ENCODE results near the gene RNF114. TPM values are rescaled to one million over a fixed set of nuclear protein-coding genes. Genes with fewer than 3 reads are reported as not detected.
"Not testable (repeated sequence)": the region's sequence is repeated elsewhere in the genome, so short reads cannot be mapped to it uniquely, and the experiment has no call there.

Gene RNF114
- total and polyA plus RNA-seq, 2 donors (not counting 1 experiment from before 2014, with no cell fraction given) = 65.2 to 70.2 TPM

GRCh38 chr20:49956689-49957088 lies 20.5 kb downstream of the RNF114 start:
- DNase-seq (ENCODE audit: low read depth in 2 of 2) = no peak
- Histone ChIP-seq H3K79me2 (ENCODE audit: control insufficient read depth, insufficient read depth, low read length) (peaks cover 5% of the 10 kb centered on the region), H3K4me1 (ENCODE audit: control insufficient read depth, extremely low read depth, insufficient read depth, low read length) (peaks cover 6% of the 10 kb centered on the region), H2AFZ (ENCODE audit: low read length) (no peak overlapping the region), H3K9me3 (ENCODE audit: control insufficient read depth, insufficient read depth, low read depth, low read length) (no peaks in the 10 kb centered on the region), H3K36me3 (ENCODE audit: control insufficient read depth, insufficient read depth, low read length) (peaks cover 18% of the 10 kb centered on the region), H3K4me3 (replicated peaks in 1 of 4; ENCODE audit: control extremely low read depth in 1 of 4, insufficient read depth in 1 of 4, low read depth in 3 of 4, low read length in 4 of 4) (no peak overlapping the region), H4K20me1 (ENCODE audit: control insufficient read depth, extremely low read depth, insufficient read depth, low read length) (no peaks in the 10 kb centered on the region), H3K9ac (ENCODE audit: insufficient read depth, low read length) (no peak overlapping the region), H3K4me2 (ENCODE audit: extremely low read depth, insufficient read depth, low read length) (no peak overlapping the region), H3K27ac (ENCODE audit: insufficient read depth, low read length) (no peak overlapping the region), H3K27me3 (ENCODE audit: control insufficient read depth, insufficient read depth, low read length) (no peaks in the 10 kb centered on the region)
- TF ChIP-seq EZH2 (IDR thresholded peaks at IDR 0.05; ENCODE audit: low read length, missing control alignments) (no peak), CTCF (conservative IDR thresholded peaks at IDR 0.05 in 1 of 2, IDR thresholded peaks at IDR 0.05 in 1 of 2; ENCODE audit: low read depth in 1 of 2, low read length in 2 of 2) (no peak)

DNA sequence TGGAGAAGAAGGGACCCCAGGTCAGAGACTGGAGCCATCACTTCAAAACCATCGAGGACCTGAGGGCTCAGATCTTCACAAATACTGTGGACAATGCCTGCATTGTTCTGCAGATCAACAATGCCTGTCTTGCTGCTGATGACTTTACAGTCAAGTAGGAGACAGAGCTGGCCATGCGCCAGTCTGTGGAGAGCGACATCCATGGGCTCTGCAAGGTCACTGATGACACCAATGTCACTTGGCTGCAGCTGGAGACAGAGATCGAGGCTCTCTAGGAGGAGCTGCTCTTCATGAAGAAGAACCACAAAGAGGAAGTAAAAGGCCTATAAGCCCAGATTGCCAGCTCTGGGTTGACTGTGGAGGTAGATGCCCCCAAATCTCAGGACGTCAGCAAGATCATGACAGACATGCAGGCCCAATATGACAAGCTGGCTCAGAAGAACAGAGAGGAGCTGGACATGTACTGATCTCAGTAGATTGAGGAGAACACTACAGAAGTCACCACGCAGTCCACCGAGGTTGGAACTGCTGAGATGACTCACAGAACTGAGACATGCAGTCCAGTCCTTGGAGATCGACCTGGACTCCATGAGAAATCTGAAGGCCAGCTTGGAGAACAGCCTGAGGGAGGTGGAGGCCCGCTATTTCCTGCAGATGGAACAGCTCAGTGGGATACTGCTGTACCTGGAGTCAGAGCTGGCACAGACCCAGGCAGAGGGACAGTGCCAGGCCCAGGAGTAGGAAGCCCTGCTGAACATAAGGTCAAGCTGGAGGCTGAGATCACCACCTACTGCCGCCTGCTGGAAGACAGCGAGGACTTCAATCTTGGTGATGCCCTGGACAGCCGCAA lies 21.1 kb downstream of the RNF114 start:
- not testable (repeated sequence) for H3K4me3 ChIP-seq (replicated peaks in 1 of 4; ENCODE audit: control extremely low read depth in 1 of 4, insufficient read depth in 1 of 4, low read depth in 3 of 4, low read length in 4 of 4); DNase-seq (ENCODE audit: low read depth in 2 of 2); H3K27ac ChIP-seq (ENCODE audit: insufficient read depth, low read length); H3K9ac ChIP-seq (ENCODE audit: insufficient read depth, low read length); H3K27me3 ChIP-seq (ENCODE audit: control insufficient read depth, insufficient read depth, low read length); H3K9me3 ChIP-seq (ENCODE audit: control insufficient read depth, insufficient read depth, low read depth, low read length); H4K20me1 ChIP-seq (ENCODE audit: control insufficient read depth, extremely low read depth, insufficient read depth, low read length); H3K4me2 ChIP-seq (ENCODE audit: extremely low read depth, insufficient read depth, low read length); H2AFZ ChIP-seq (ENCODE audit: low read length); H3K79me2 ChIP-seq (ENCODE audit: control insufficient read depth, insufficient read depth, low read length); H3K4me1 ChIP-seq (ENCODE audit: control insufficient read depth, extremely low read depth, insufficient read depth, low read length)
- H3K36me3 ChIP-seq (ENCODE audit: control insufficient read depth, insufficient read depth, low read length) = peaks cover 14% of the 10 kb centered on the region

DNA sequence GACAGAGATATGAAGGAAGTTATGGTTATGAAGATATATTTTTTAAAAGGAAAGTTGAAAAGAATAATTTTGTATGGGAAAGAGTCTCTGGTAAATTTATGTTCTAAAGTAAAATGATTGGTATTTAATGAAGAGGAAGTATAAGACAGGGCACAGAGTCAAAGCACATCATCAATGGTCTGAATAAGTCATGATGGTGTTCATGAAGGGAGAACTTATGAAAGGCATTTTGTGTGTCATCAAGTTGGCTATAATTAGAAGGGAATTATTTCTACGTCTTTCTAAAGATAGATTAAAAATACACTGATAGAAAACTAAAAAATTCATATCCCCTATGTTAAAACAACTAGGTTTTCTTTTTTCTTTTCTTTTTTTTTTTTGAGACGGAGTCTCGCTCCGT lies 25.2 kb downstream of the RNF114 start:
- H3K4me1 ChIP-seq (ENCODE audit: control insufficient read depth, extremely low read depth, insufficient read depth, low read length) = no peaks in the 10 kb centered on the region
- H3K4me3 ChIP-seq (replicated peaks in 1 of 4; ENCODE audit: control extremely low read depth in 1 of 4, insufficient read depth in 1 of 4, low read depth in 3 of 4, low read length in 4 of 4) = no peak overlapping the region
- no peaks in the 10 kb centered on the region for H3K27me3 ChIP-seq (ENCODE audit: control insufficient read depth, insufficient read depth, low read length)
- no peaks in the 10 kb centered on the region for H3K36me3 ChIP-seq (ENCODE audit: control insufficient read depth, insufficient read depth, low read length)
- DNase-seq (ENCODE audit: low read depth in 2 of 2) = no peak
- no peak overlapping the region for H3K4me2 ChIP-seq (ENCODE audit: extremely low read depth, insufficient read depth, low read length)
- H3K79me2 ChIP-seq (ENCODE audit: control insufficient read depth, insufficient read depth, low read length) = no peaks in the 10 kb centered on the region
- no peaks in the 10 kb centered on the region for H3K9me3 ChIP-seq (ENCODE audit: control insufficient read depth, insufficient read depth, low read depth, low read length)
- H4K20me1 ChIP-seq (ENCODE audit: control insufficient read depth, extremely low read depth, insufficient read depth, low read length) = no peaks in the 10 kb centered on the region
- H2AFZ ChIP-seq (ENCODE audit: low read length) = no peak overlapping the region
- TF ChIP-seq EZH2 (IDR thresholded peaks at IDR 0.05; ENCODE audit: low read length, missing control alignments) = no peak
- no peak for TF ChIP-seq CTCF (conservative IDR thresholded peaks at IDR 0.05 in 1 of 2, IDR thresholded peaks at IDR 0.05 in 1 of 2; ENCODE audit: low read depth in 1 of 2, low read length in 2 of 2)
- H3K27ac ChIP-seq (ENCODE audit: insufficient read depth, low read length) = no peak overlapping the region
- no peak overlapping the region for H3K9ac ChIP-seq (ENCODE audit: insufficient read depth, low read length)
